A549 (cell line): Measurements from ENCODE around the gene ATG101.
"Not testable (repeated sequence)": the region's sequence is repeated elsewhere in the genome, so short reads cannot be mapped to it uniquely, and the experiment has no call there.

Experiments
- CEBPB ChIP-seq, 2 experiments: fragments of >200 bp in 1 of 2; sonication (Bioruptor Twin) in 1 of 2; formaldehyde crosslinking in 1 of 2; IDR thresholded peaks; 2 replicates each; pipeline ENCODE4 v1.6.1; 2012 to 2016
- CHD2 ChIP-seq: fragments of 150-350 bp; IDR thresholded peaks from 2 replicates; pipeline ENCODE4 v1.6.1; 2014; ENCODE audit warnings: low read length; ENCODE audit not compliant: partially characterized antibody
- E2F6 ChIP-seq: IDR thresholded peaks from 2 replicates; pipeline ENCODE4 v1.6.1; 2012; ENCODE audit warnings: low read depth, borderline replicate concordance
- EP300 ChIP-seq, 2 experiments: fragments of >200 bp; sonication (Bioruptor Twin); formaldehyde crosslinking; IDR thresholded peaks; 2 replicates in 1 of 2; 3 replicates in 1 of 2; pipeline ENCODE4 v1.6.1; 2016 to 2017
- MAX ChIP-seq: IDR thresholded peaks from 2 replicates; pipeline ENCODE4 v1.6.1; 2012
- POLR2A ChIP-seq: IDR thresholded peaks from 2 replicates; pipeline ENCODE4 v1.6.1; 2012; ENCODE audit warnings: mild to moderate bottlenecking, low read length
- POLR2AphosphoS2 ChIP-seq: conservative IDR thresholded peaks from 2 replicates; pipeline ENCODE4 v1.6.1; 2012; ENCODE audit warnings: low read length, improper control_type of control experiment, inconsistent platforms

- not testable (repeated sequence) for TF ChIP-seq POLR2A; EP300 (IDR thresholded peaks at IDR 0.05); E2F6; CHD2; MAX; CEBPB (IDR thresholded peaks at IDR 0.05); POLR2AphosphoS2
These were observed 34.8 kb downstream of the ATG101 start for GRCh38 chr12:52104431-52105089.
